ENCODE results near the gene BRAT1.

DNA sequence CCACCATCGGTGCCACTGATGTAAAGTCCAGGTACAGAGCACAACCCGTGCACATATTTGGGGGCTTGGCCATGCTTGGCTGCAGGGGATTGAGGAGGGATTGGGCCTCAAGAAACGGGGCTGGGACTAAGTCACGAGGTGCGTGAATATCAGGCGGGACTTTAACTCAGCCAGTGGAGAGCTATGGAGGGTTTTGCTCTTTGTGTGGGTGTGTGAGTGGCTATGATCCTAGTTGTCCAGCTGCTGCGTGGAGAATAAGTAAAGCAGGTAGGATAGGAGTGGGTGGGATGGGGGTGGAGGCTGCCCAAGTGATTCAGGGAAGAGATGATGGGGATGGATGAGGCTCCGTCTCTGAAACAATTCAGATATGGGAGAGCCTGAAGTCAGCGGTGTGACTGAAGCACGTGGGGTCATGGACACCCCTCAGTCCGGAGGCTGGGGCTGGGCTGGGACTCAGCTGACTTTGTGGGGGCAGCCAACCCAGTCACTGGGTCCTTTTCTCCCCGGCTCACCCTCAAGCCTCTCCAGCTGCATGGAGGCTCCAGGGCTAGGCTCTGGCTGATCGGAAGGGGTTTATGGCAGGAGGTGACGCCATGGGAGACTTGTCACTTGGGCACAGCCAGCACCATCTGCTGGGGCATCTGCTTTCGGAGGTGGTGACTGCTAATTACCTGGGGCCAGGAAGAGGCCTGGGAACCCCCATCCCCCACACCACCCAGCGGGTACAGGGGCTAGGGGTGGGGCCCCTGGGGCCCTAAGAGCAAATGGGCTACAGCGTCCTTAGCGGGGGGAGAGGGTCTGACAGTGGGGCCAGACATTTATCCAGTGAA, 37.4 kb downstream of the BRAT1 start:
- TF ChIP-seq, protein P1, sequence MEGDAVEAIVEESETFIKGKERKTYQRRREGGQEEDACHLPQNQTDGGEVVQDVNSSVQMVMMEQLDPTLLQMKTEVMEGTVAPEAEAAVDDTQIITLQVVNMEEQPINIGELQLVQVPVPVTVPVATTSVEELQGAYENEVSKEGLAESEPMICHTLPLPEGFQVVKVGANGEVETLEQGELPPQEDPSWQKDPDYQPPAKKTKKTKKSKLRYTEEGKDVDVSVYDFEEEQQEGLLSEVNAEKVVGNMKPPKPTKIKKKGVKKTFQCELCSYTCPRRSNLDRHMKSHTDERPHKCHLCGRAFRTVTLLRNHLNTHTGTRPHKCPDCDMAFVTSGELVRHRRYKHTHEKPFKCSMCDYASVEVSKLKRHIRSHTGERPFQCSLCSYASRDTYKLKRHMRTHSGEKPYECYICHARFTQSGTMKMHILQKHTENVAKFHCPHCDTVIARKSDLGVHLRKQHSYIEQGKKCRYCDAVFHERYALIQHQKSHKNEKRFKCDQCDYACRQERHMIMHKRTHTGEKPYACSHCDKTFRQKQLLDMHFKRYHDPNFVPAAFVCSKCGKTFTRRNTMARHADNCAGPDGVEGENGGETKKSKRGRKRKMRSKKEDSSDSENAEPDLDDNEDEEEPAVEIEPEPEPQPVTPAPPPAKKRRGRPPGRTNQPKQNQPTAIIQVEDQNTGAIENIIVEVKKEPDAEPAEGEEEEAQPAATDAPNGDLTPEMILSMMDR (IDR thresholded peaks at IDR 0.05; ENCODE audit: poor library complexity), result no peak
- TF ChIP-seq EZH2 (IDR thresholded peaks at IDR 0.05; ENCODE audit: borderline replicate concordance), result no peak

Data from hepatocyte (in vitro differentiated cells).